Ovary (tissue), 9 donors: ENCODE measurements around the gene ZNF710. TPM values are rescaled to one million over a fixed set of nuclear protein-coding genes. Genes with fewer than 3 reads are reported as not detected.

Experiments
- DNase-seq, 5 donors: peaks; one replicate each; pipeline ENCODE4 v3.0.0-alpha.2; 2019 to 2020
- H3K27ac ChIP-seq, 2 donors: fragments of 200-600 bp; one replicate each; pipeline versions ENCODE4 v1.5.1 to v1.8.0; 2019 to 2022
- H3K27me3 ChIP-seq: fragments of 200-600 bp; one replicate; pipeline ENCODE4 v1.8.0; 2022
- H3K36me3 ChIP-seq: fragments of 200-600 bp; sonication (generic); one replicate; pipeline ENCODE4 v1.5.1; 2019
- H3K4me1 ChIP-seq: one replicate; pipeline ENCODE4 v1.8.1; 2013; ENCODE audit warnings: mild to moderate bottlenecking, moderate library complexity; ENCODE audit not compliant: insufficient read depth
- H3K4me3 ChIP-seq: fragments of 200-600 bp; sonication (generic); one replicate; pipeline ENCODE4 v1.5.1; 2017
- H3K9me3 ChIP-seq, 2 donors: fragments of 200-600 bp in 1 of 2; sonication (generic) in 1 of 2; one replicate each; pipeline versions ENCODE4 v1.5.1 to v1.8.1; 2013 to 2019; ENCODE audit warnings: mild to moderate bottlenecking in 1 of 2, moderate library complexity in 1 of 2
- CTCF ChIP-seq, 3 donors: fragments of 450-650 bp in 2 of 3; fragments of 200-600 bp in 1 of 3; IDR thresholded peaks; one replicate each; pipeline versions ENCODE4 v1.5.1 to v1.8.0; 2016 to 2022; ENCODE audit warnings: antibody characterized with exemption in 3 of 3, mild to moderate bottlenecking in 1 of 3
- EP300 ChIP-seq: sonication (generic); formaldehyde crosslinking; IDR thresholded peaks from one replicate; pipeline ENCODE4 v1.6.1; 2017; ENCODE audit warnings: antibody characterized with exemption
- POLR2A ChIP-seq: fragments of 450-650 bp; IDR thresholded peaks from one replicate; pipeline ENCODE4 v1.6.1; 2017; ENCODE audit warnings: antibody characterized with exemption, mild to moderate bottlenecking, moderate library complexity
- WGBS, 3 donors: extraction: QIAGEN DNeasy Blood & Tissue Kit in 1 of 3; methylation state at CpG; one replicate each; pipeline versions ENCODE4 v1.1.5 to v1.1.7; 2013 to 2017; 5-methylcytosine and 5-hydroxymethylcytosine counted together
- intact Hi-C, 4 donors: fragments of 100-400 bp; cut with DNase I; formaldehyde crosslinking; loops; one replicate each; pipeline versions ENCODE4 v1.11.0 to v1.15.1; 2022 to 2023
- polyA plus RNA-seq, 2 donors: library from polyadenylated mRNA; stranded (reverse); fragments of 200-250 nt in 1 of 2; fragments of 350-450 nt in 1 of 2; fragmentation: Illumina TruSeq in 1 of 2; extraction: RNeasy Lipid Tissue Mini Kit (QIAGEN cat#74804) in 1 of 2; gene quantifications; one replicate each; pipeline ENCODE4 v1.2.3, GENCODE V29; 2013 to 2014
- total RNA-seq, 7 donors: library from RNA; depleted of rRNA in 2 of 7; stranded (reverse); fragments of >200 nt in 2 of 7; fragmentation: NEBNext Ultra II Directional in 3 of 7; extraction: Animal tissue kit (Norgen Biotek cat#: 25700) in 3 of 7; gene quantifications; one replicate each; pipeline versions ENCODE4 v1.1.0 to v1.2.4, GENCODE V29; 2016 to 2023
- donor health status: DM: no; HTN: no; CAD: no; lungs with moderate emphysema.
- donor health status: DM: no; HTN: no; CAD: no.
- donor health status: Bipolar disorder and iron deficiency.
- donor health status: DM: yes; HTN: yes; CAD: no.
- donor health status: DM: no; HTN: no; CAD: no.
- donor health status: DM: yes; HTN: yes; CAD: no.

The ZNF710 gene
- total and polyA plus RNA-seq, 9 donors: 6.8 to 19.7 (median 14.4) TPM

GRCh38 chr15:90076716-90077115 is 75.6 kb downstream of the ZNF710 start:
- Histone ChIP-seq H3K4me3 (no peak overlapping the region), H3K9me3 (no peaks in the 10 kb centered on the region), H3K27ac (no peak overlapping the region), H3K4me1 (no peaks in the 10 kb centered on the region), H3K36me3 (no peaks in the 10 kb centered on the region), H3K27me3 (no peaks in the 10 kb centered on the region)
- TF ChIP-seq POLR2A (no peak), EP300 (no peak), CTCF (IDR thresholded peaks at IDR 0.05) (no peak)
- no peak for DNase-seq
- WGBS, 3 donors: 93 to 95% (median 94%) methylated on average over 6 of the region's 6 CpGs
- intact Hi-C loops: loop anchor here in 3 of 4 donors (10.0 kb wide), 4 partner anchors 172 to 332 kb away; partner anchors contain the start of gene AP3S2 (in 1 of the 3)

- WGBS, 3 donors: 80 to 88% (median 84%) methylated on average over 7 of the region's 7 CpGs
- TF ChIP-seq EP300: no peak
- no peak for TF ChIP-seq CTCF (IDR thresholded peaks at IDR 0.05)
- no peak for TF ChIP-seq POLR2A
- DNase-seq: no peak
- intact Hi-C loops: loop anchor here in 3 of 4 donors (10.0 kb wide), 4 partner anchors 174 to 334 kb away; partner anchors contain the start of gene AP3S2 (in 1 of the 3)
- Histone ChIP-seq H3K36me3 (no peaks in the 10 kb centered on the region), H3K9me3 (no peaks in the 10 kb centered on the region), H3K4me3 (no peak overlapping the region), H3K4me1 (no peaks in the 10 kb centered on the region), H3K27me3 (no peaks in the 10 kb centered on the region), H3K27ac (no peak overlapping the region)
Measured at GRCh38 chr15:90078965-90079364, 77.8 kb downstream of the ZNF710 start.

GRCh38 chr15:90079619-90080457 is 78.7 kb downstream of the ZNF710 start:
- Histone ChIP-seq H3K4me1 (no peaks in the 10 kb centered on the region), H3K27ac (no peak overlapping the region), H3K36me3 (no peaks in the 10 kb centered on the region), H3K4me3 (no peak overlapping the region), H3K27me3 (no peaks in the 10 kb centered on the region), H3K9me3 (no peaks in the 10 kb centered on the region)
- DNase-seq: no peak
- intact Hi-C loops: loop anchor here in 3 of 4 donors (10.0 kb wide), 5 partner anchors 145 to 335 kb away; partner anchors contain the start of gene AP3S2 (in 1 of the 3)
- WGBS, 3 donors: 84 to 86% (median 85%) methylated on average over 25 to 28 of the region's 28 CpGs
- TF ChIP-seq POLR2A (no peak), EP300 (no peak)

- DNase-seq: no peak
- Histone ChIP-seq H3K4me3 (no peak overlapping the region), H3K27ac (no peak overlapping the region), H3K4me1 (no peaks in the 10 kb centered on the region), H3K27me3 (no peaks in the 10 kb centered on the region), H3K9me3 (no peaks in the 10 kb centered on the region), H3K36me3 (no peaks in the 10 kb centered on the region)
- TF ChIP-seq CTCF (IDR thresholded peaks at IDR 0.05) (no peak), EP300 (no peak), POLR2A (no peak)
- intact Hi-C loops: loop anchor here in 1 of 4 donors (10.0 kb wide), 2 partner anchors 144 to 176 kb away; no protein-coding TSS in a partner anchor
- WGBS, 3 donors: 82 to 87% (median 83%) methylated on average over 9 of the region's 9 CpGs
Measured at GRCh38 chr15:90080458-90080755, 79.3 kb downstream of the ZNF710 start.

GRCh38 chr15:90080818-90081393 is 79.8 kb downstream of the ZNF710 start:
- TF ChIP-seq CTCF (IDR thresholded peaks at IDR 0.05): no peak
- TF ChIP-seq POLR2A: no peak
- TF ChIP-seq EP300: no peak
- H3K27ac ChIP-seq: no peak overlapping the region
- DNase-seq: no peak
- no peaks in the 10 kb centered on the region for H3K27me3 ChIP-seq
- no peaks in the 10 kb centered on the region for H3K9me3 ChIP-seq
- intact Hi-C loops: loop anchor here in 1 of 4 donors (10.0 kb wide), 2 partner anchors 144 to 176 kb away; no protein-coding TSS in a partner anchor
- H3K36me3 ChIP-seq: no peaks in the 10 kb centered on the region
- 86 to 88% (median 87%) methylated on average over 11 of the region's 11 CpGs for WGBS, 3 donors
- H3K4me3 ChIP-seq: no peak overlapping the region
- H3K4me1 ChIP-seq: no peaks in the 10 kb centered on the region
